Germinal center (tissue), 1 donor: ENCODE data around the gene CREG1.
A peak's percentile ranks its signal among the peaks of the same experiment; 100 is the strongest.
"Not testable (repeated sequence)": the region's sequence is repeated elsewhere in the genome, so short reads cannot be mapped to it uniquely, and the experiment has no call there.

ENCODE experiments used
- DNase-seq: peaks from one replicate; pipeline ENCODE4 v3.0.0; 2012; ENCODE audit warnings: mixed read lengths, low spot score

CREG1 gene

DNA sequence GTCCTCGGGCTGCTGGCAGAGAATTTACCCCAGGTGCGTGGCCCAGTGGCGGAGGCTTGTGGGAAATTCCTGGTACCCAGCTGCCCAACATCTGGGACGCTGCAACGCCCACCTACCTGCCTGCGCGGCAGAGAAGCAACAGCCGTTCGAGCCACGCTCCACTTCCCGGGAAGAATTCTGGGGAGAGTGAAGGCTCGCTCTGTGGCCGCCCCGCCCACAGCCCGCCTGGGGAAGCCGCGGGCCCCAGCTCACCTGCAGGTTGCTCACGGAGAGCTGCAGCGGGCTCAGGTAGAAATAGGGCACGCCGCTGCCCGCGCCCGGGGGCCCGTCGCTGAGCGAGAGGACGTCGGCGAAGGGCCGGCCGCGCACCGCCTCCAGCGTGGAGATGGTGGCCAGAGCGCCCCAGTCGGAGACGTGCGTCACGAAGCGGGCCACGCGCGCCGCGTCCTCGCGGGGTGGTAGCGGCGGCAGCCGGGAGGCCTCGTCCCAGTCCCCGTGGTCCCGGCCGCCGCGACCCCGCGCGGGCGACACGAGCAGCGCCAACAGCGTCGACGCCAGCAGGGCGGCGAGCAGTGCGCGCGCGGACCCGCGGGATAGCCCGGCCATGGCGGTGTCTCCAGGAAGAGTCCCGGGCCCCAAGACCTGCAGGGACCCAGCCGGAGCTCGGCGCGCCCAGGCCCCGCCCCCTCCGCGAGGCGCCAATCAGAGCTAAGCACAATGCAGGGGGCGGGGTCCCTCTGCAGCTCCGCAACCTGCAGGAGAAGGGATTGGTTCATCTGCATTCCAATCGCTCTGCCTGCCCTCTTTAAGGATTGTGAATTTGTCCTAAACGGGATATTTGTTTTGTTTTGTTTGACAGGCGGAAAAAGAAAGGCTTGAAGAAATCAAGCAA lies at the start of gene CREG1:
Gene CREG1, minus strand, starts transcription at position 627 of the 892 bp plus-strand sequence.
- peak; percentile 96 for DNase-seq

DNA sequence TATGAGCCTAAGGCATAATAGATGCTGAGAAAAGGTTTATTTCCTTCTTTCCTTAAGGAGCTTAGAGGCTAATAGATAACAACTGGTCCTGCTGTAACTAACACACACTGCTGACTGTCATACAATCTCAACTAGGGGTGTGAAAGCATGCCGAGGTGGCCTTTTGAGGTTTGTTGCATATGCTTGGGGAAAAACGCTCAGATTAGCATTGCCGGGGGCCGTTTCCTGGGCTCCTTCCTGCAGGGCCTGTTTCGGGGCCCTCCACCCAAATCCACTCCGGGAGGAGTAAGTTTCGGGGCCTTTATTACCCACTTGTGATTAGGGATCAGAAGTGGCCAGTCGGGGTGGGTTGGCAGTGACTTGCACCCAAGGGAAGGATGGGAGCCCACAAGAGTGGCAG lies 49.3 kb upstream of the CREG1 start:
- DNase-seq: no peak

DNA sequence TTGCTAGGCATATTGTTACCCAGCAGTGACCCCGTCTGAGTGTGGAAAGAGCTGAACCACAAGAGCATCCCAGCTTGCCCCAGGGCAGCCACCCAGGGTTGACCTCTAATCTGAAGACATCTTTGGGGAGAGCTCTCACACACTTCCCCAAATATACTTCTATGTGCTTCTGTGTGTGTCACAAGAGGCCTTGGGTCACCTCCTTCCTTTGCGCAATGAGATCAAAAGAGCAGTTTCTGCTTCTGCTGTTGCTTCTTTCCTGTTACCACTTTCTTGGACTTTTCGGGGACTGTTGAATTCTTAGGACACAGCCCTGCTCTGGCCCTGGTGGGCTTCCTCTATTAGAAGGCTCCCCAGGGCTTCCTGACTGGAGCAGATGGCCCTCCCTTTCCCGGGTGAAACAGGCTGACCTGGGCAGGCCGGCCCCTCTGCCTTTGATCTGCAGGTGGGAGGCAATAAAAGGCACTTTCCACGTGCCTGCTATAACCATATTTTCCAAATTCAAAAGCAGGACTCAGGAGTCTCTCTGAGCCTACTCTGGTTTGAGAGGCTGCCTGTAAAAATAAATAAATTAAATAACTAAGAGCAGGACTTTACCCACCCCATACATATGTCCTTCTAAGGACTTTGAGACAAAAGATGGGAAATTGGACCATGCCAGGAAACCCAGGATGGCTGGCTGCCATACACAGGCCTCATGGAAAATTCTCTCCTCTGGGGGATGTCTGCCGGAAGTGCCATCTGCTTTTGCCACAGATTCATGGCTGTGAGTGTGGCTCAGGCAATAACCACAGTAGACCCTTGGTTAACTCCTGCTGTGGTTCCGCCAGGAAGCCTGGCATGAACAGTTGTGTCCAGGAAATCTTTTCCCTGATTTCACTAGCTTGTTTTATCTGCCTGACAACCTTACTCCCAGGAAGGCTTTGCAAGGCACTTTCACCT lies 48.2 kb upstream of the CREG1 start:
- DNase-seq: peak; percentile 48

DNA sequence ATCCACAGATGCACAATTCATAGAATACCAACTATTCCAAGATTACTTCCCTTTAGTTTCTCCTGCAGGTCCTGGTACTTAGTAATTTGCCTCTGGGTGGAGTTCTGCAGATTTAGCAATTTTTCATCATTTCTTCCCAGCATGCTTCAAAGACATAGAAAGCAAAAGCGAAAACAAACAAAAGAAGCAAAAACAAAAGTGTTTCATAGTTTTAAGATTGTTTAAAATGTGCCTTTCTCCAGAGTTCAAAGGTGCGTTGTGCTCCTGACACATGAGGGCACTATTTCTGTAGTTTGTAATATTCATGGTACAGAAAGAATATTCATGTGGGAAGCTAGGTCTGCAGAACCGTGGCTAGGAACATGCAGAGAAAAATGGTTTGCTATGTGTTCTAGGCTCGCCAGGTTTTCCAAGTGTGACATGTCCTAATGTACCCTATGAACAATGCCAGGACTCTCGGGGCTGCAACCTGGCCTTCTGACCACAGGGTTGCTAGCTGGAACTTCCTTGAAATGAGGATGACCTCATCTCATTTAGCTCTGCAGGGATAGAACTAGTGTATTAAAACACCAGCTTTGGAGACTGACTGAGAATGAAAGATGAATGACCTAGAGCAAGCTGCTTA lies 46.5 kb upstream of the CREG1 start:
- DNase-seq: peak; percentile 53

DNA sequence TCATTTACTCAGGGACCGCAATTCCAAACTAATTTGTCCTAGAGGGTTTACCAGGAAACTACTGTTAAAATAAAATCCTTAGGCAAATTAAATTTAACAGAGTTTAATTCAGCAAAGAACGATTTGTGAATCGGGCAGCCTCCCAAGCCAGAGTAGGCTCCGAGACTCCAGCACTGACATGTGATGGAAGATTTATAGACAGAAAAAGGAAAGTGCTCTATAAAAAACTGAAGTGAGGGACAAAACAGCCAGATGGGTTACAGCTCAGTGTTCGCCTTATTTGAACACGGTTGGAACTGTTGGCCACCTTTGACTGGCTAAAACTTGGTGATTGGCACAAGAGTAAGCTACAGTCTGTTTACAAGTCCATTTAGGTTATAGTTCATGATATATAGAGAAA lies 41.3 kb upstream of the CREG1 start:
- DNase-seq: no peak

DNA sequence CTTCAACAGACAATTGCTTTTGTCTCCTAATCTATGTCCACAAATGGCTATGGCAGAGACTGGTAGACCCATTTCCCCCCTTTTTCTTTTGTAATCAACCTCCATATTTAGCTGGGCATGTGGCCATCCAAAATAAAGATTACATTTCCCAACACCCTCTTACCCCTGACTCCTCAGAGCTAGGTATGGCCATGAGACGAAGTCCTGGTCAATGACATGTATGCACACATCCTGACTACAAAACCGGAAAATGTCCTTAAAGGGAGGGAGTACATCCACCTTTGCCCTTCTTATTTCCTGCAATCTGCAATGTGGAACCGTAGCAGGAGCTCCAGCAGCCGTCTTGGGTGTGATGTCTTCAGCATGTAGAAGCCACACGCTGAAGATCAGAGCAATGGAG lies 40.3 kb upstream of the CREG1 start:
- no peak for DNase-seq

DNA sequence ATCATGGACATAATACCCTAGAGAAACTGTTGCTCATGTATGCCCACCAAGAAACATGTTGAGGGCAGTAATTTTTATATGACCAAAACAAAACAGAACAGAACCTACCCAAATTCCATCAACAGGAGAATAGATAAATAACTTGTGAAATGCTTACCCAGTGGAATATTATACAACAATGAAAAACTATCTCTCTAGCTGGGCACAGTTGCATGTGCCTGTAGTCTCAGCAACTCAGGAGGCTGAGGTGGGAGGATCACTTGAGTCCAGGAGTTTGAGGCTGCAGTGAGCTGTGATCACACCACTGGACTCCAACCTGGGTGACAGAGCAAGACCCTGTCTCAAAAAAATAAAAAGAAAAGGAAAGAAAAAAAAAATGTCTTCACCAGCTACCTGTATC lies 38.9 kb upstream of the CREG1 start:
- DNase-seq: no peak

DNA sequence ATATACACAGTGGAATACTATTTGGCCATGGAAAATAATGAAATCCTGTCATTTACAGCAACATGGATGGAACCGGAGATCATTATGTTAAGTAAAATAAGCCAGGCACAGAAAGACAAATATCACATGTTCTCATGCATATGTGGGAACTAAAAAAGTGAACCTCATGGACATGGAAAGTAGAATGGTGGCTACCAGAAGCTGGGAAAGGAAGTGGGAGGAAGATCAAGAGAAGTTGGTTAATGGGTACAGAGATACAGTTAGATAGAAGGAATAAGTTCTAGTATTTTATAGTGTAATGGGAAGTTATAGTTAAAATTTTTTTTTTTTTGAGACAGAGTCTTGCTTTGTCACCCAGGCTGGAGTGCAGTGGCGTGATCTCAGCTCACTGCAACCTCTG lies 34.8 kb upstream of the CREG1 start:
- no peak for DNase-seq

DNA sequence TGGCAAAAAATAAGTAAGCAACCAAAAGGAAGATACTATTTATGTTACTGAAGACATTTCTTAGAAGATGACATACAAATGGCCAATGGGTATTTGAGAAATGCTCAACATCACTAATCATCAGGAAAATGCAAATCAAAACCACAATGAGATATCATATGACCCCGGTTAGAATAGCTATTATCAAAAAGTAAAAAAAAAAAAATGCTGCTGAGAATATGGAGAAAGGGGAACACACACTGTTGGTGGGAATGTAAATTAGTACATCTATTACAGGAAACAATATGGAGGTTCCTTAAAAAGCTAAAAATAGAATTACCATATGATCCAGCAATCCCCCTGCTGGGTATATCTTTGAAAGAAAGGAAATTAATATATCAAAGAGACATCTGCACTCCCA lies 34.3 kb upstream of the CREG1 start:
- DNase-seq: no peak

DNA sequence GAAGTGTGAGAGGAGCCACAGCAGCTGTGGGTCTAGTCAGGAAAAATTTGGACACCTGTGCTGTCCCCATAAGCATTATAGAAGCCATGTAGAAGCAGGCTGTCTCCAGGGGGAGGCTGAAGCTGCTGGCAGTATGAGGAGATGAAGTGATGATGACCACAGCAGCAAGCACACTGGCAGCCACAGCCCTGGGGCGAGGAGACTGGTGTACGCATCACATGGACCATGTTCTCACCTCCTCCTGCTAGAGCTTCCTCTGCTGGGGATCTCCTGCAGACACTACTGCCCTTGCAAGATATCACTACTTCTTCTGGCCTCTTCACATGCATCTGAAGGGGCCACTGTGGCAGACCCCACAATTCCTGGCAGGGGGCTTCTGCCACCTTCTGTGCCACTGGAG lies 33.8 kb upstream of the CREG1 start:
- no peak for DNase-seq

DNA sequence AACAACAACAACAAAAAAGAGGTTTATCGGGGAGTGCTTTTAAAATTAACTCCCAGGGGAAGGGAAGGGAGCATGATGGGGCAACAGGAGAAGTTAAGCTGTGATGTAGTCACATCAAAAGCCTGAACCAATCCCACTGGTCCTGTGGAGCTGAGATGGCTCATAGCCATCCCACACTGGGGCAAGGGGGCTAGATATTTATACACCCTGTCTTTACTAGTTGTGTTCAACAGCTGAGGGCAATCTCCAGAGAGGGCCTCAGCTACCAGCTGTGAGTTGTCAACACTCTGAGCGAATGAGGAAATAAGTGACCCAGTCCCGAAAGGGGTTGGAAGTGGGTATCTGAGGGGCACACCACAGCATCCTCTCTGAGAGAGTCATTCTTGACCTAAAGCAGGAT lies 31.0 kb upstream of the CREG1 start:
- DNase-seq: no peak

DNA sequence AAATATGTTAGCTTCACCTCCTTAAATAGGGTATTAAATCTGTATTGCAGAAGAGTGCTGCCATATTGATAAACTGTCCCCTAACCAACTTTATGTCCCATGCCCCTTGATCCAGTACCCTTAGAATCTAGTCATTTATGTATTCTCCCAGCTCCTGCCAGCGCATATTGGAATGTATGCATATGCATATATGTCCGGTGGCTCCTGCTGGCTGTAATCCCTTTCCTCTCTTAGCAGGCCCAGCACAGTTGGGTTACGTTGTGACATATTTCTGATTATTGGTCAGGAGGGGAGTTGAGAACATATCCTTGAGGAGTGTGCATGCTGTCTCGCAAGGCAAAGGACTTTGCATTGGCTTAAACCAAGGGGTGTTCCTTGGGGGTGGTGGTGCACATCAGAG lies 29.2 kb upstream of the CREG1 start:
- DNase-seq: no peak

DNA sequence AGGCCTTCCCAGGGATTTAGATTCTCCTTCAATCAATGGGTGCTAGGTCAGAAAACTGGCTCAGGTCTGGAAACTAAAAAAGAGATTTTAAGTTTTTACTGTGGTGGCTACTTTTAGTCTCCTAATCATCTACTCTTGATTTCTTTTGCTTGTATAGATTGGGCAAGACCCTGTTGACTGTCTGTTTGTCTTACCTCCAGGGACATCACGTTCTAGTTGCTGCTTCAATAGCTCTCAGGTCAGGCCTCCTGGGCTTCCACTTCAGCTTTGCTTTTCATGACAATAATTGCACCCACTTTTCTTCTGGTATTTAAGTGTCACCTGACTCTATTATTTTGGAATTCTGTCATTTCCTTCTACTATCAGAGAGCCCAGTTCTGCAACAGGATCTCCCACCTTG lies 28.5 kb upstream of the CREG1 start:
- DNase-seq: no peak

DNA sequence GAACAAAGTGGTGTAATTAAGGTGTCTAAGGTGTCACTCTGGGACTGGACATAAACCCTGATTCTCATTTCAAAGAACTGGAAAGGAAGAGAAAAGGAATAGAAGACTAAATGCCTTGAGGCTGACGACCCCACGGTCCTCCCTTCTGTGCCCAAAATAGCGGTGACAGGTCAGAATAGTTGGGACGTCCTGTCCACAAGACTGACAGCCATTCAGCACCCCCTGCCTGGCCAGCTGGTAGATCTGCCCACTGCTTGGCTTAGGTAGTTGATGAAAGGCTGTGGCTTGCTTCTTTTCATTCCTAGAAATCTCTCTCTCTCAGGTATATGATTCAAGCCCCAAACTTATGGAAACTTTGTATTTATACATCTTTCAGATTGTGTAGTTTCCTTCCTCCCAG lies 26.4 kb upstream of the CREG1 start:
- no peak for DNase-seq

DNA sequence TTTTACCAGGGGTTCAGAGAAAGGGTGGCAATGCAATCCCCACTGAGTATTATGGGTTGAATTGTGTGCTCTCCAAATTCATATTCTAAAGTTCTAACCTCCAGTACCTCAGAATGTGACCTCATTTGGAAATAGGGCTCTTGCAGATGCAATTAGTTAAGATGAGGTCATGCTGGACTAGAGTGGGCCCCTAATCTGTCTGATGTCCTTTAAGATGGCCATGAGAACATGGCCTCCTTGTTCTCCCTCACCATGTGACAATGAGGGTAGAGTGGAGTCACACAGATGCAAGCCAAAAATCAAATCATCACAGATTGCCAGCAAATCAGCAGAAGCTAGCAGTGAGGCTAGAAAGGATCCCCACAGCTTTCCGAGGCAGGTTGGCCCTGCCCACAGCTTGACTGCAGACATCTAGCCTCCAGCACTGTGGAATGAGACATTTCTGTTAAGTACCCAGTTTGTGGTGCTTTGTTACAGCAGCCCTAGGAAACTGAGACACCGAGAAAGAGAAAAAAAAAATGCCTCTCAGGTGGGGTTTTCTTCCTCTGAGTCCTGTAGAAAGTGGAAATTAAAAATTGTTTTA lies 25.5 kb upstream of the CREG1 start:
- no peak for DNase-seq

DNA sequence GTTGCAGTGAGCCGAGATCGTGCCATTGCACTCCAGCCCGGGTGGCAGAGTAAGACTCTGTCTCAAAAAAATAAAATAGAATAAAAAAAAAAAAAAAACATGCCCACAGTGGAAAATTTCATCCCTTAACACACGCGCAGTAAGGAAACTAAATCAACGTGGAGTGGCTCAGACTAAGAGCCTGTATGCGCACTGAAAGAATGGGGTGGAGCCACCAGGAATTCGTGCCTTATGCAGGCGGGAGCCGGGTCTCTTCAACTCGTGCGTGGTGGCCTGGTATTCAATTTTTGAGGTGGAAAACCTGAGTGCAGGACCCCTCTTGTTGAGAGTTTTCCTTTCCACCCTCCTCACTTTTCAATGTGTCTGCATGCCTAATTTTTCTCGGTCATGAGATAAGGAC lies 22.1 kb upstream of the CREG1 start:
- no peak for DNase-seq

DNA sequence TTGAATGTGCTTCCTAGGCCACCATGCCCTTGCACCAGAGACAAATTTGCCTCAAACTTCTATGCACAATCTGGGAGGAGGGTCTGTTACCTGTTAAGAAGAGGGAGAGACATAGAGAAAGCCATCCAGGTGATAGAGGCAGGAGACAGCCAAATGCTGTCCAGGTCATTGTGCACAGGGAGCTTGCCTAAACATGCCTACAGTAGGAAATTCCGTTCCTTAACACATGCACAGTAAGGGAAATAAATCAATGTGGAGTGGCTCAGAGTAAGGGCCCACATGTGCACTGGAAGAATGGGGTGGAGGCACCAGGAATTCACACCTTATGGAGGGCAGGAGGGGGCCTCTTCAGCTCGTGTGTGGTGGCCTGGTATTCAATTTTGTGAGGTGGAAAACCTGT lies 19.5 kb upstream of the CREG1 start:
- DNase-seq: no peak

DNA sequence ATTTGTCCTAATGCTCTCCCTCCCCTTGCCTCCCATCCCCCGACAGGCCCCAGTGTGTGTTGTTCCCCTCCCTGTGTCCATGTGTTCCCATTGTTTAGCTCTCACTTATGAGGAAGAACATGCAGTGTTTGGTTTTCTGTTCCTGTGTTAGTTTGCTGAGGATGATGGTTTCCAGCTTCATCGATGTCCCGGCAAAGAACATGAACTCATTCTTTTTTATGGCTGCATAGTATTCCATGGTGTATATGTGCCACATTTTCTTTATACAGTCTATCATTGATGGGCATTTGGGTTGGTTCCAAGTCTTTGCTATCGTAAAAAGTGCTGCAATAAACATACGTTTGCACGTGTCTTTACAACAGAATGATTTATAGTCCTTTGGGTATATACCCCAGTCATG lies 17.1 kb upstream of the CREG1 start:
- not testable (repeated sequence) for DNase-seq

DNA sequence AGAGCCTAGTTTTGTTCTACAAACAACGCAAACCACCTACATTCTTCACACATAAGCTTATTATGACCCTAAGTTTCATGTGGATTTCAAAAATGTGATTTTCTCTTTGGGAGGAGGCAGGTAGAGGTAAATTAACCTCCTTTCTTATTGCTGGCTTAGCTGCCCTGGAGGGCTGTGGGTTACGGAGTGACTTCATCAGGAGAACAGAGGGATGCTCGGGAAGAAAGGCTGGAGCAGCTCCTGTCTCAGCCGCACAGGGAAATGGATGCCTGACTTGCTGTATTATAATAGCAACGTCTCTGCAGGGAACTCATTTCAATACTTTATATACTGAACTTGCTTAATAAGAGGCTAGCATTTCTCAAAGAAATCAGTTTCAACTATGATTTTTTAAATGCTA lies 14.1 kb upstream of the CREG1 start:
- DNase-seq: no peak

DNA sequence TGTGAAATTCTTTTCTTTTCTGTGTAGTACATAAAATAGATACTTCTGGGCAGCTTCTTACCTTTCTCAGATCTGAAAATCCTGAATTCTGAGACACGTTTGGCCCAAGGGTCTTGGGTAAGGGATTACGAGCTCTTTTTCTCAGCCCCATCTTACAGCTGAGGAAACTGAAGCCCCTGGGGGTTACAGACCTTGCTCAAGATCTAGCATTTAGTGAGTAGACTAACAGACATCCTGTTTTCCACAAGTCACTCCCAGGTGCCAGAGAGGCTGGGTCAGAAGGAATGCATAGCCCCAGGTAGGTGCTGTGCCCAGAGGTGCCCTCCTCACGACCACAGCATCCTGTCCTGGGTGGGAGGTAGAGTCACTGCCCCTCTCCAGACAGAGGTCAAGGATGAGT lies 13.2 kb upstream of the CREG1 start:
- no peak for DNase-seq

DNA sequence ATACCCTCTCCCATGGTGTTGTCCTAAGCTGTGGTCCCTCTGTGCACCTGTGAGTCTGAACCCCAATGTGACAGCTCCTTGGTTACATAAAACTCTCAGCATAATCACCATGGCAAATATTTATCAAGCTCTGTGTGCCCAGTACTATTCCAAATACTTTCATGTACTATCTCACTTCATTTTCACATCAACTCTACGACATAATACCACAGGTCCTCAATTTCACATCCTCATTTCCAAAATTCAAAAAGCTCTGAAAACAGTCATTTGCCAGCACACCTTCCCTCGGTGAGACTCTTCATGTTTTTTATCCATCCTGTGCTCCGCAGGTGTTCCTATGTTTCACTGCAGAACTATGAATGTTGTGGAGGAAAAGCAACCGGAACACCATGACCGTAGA lies 12.4 kb upstream of the CREG1 start:
- DNase-seq: no peak

DNA sequence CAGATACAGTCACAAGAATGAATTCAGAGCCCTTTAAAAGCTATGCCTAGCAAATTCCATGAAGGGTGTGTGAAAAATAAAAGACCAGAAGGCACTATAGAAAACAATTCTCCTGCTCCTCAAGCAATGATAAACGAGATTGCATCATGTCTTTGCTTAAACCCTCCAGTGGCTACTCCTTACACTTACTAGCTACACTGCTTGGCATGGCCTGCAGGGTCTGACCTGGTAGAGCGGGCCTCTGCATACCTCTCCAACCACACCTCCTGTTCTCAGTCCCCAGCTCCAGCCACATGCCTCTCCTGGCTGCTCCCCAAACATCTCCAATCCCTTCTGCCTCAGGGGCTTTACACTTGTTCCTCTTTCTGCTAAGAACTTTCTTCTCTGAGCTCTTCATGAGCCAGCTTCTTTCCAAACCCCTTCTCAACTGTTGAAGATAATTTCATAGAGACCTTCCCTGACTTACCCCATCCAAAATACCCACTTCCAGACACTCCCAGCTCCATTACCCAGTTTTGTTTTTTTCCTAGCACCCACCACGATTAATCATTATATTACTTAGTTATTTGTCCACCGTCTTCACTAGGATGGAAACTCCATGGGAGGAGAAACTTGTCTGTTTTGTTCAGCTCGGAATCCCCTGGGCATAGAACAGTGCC lies 11.2 kb upstream of the CREG1 start:
- no peak for DNase-seq
